Glomerular endothelial cell (primary cell): ENCODE results near the gene NPW. TPM values are rescaled to one million over a fixed set of nuclear protein-coding genes. Genes with fewer than 3 reads are reported as not detected.

Source experiments
- DNase-seq: peaks from one replicate; pipeline ENCODE4 v3.0.0-alpha.2; 2011; ENCODE audit warnings: low read depth, low spot score; ENCODE audit errors: extremely low read depth
- total RNA-seq: library from RNA; depleted of rRNA; stranded (reverse); fragments of >200 nt; gene quantifications from 2 replicates; pipeline ENCODE4 v1.2.3, GENCODE V29; 2015

The NPW gene
- total RNA-seq, 1 donor from 2014 or later, result 0.35 TPM

- no peak for DNase-seq
Measured at GRCh38 chr16:1984347-1985225, 35.0 kb upstream of the NPW start.

GRCh38 chr16:1985466-1986150, 34.0 kb upstream of the NPW start:
- no peak for DNase-seq

- DNase-seq, result no peak
Measured at GRCh38 chr16:1987198-1987597, 32.4 kb upstream of the NPW start.

GRCh38 chr16:1989209-1990100, 30.1 kb upstream of the NPW start, which contains the start of gene SYNGR3:
SYNGR3 (plus strand) TSS chr16:1989970; CDS start chr16:1990103, 133 bp downstream.
- DNase-seq, result no peak

GRCh38 chr16:1990101-1990350, 29.6 kb upstream of the NPW start:
- no peak for DNase-seq

GRCh38 chr16:1990351-1991134, 29.0 kb upstream of the NPW start:
- no peak for DNase-seq

- no peak for DNase-seq
Measured at GRCh38 chr16:1991135-1991551, 28.4 kb upstream of the NPW start.

GRCh38 chr16:1991588-1991947, 28.0 kb upstream of the NPW start:
- DNase-seq, result no peak

GRCh38 chr16:1991948-1992703, 27.5 kb upstream of the NPW start:
- no peak for DNase-seq

- no peak for DNase-seq
Measured at GRCh38 chr16:1992704-1993317, 26.8 kb upstream of the NPW start.

GRCh38 chr16:1993731-1994131, 25.9 kb upstream of the NPW start:
- DNase-seq, result no peak

- DNase-seq, result no peak
Measured at GRCh38 chr16:1997494-1998359, 21.9 kb upstream of the NPW start.

GRCh38 chr16:1998360-1998835, 21.2 kb upstream of the NPW start:
- no peak for DNase-seq

- DNase-seq, result no peak
Measured at GRCh38 chr16:1998852-1999801, 20.5 kb upstream of the NPW start.

- DNase-seq, result no peak
Measured at GRCh38 chr16:1999866-2000514, 19.6 kb upstream of the NPW start.

- no peak for DNase-seq
Measured at GRCh38 chr16:2001035-2001434, 18.6 kb upstream of the NPW start.
